Measurements from ENCODE around the gene SLC12A6.

The SLC12A6 gene

GRCh38 chr15:34266751-34267150 lies 70.8 kb downstream of the SLC12A6 start:
- no peak for DNase-seq (ENCODE audit: low read depth in 4 of 4, low spot score in 1 of 4)

- DNase-seq (ENCODE audit: low read depth in 4 of 4, low spot score in 1 of 4), result no peak
Observed at GRCh38 chr15:34264076-34264475, 73.5 kb downstream of the SLC12A6 start.

GRCh38 chr15:34262362-34262761 lies 75.2 kb downstream of the SLC12A6 start:
- no peak for DNase-seq (ENCODE audit: low read depth in 4 of 4, low spot score in 1 of 4)

- no peak for DNase-seq (ENCODE audit: low read depth in 4 of 4, low spot score in 1 of 4)
Observed at GRCh38 chr15:34259566-34259965, 78.0 kb downstream of the SLC12A6 start.

GRCh38 chr15:34258151-34258550 lies 79.4 kb downstream of the SLC12A6 start:
- DNase-seq (ENCODE audit: low read depth in 4 of 4, low spot score in 1 of 4), result no peak

GRCh38 chr15:34252545-34252944 lies 85.0 kb downstream of the SLC12A6 start:
- no peak for DNase-seq (ENCODE audit: low read depth in 4 of 4, low spot score in 1 of 4)

GRCh38 chr15:34248190-34248589 lies 89.4 kb downstream of the SLC12A6 start:
- no peak for DNase-seq (ENCODE audit: low read depth in 4 of 4, low spot score in 1 of 4)

- DNase-seq (ENCODE audit: low read depth in 4 of 4, low spot score in 1 of 4), result no peak
Observed at GRCh38 chr15:34246276-34246976, 91.2 kb downstream of the SLC12A6 start.

- no peak for DNase-seq (ENCODE audit: low read depth in 4 of 4, low spot score in 1 of 4)
Observed at GRCh38 chr15:34243226-34243625, 94.4 kb downstream of the SLC12A6 start.

- DNase-seq (ENCODE audit: low read depth in 4 of 4, low spot score in 1 of 4), result no peak
Observed at GRCh38 chr15:34242331-34242710, 95.3 kb downstream of the SLC12A6 start.

GRCh38 chr15:34241376-34242330 lies 95.9 kb downstream of the SLC12A6 start:
- DNase-seq (ENCODE audit: low read depth in 4 of 4, low spot score in 1 of 4), result no peak

GRCh38 chr15:34240537-34240936 lies 97.0 kb downstream of the SLC12A6 start:
- DNase-seq (ENCODE audit: low read depth in 4 of 4, low spot score in 1 of 4), result no peak

GRCh38 chr15:34239151-34239808 lies 98.3 kb downstream of the SLC12A6 start:
- DNase-seq (ENCODE audit: low read depth in 4 of 4, low spot score in 1 of 4), result peak in 3 of 4 experiments; percentile 15 to 36 (median 21)

- no peak for DNase-seq (ENCODE audit: low read depth in 4 of 4, low spot score in 1 of 4)
Observed at GRCh38 chr15:34233614-34234013, 104.0 kb downstream of the SLC12A6 start.

- no peak for DNase-seq (ENCODE audit: low read depth in 4 of 4, low spot score in 1 of 4)
Observed at GRCh38 chr15:34223904-34224596, 113.5 kb downstream of the SLC12A6 start.

- DNase-seq (ENCODE audit: low read depth in 4 of 4, low spot score in 1 of 4), result no peak
Observed at GRCh38 chr15:34217587-34218225, 119.9 kb downstream of the SLC12A6 start.

GRCh38 chr15:34216527-34217270 lies 120.9 kb downstream of the SLC12A6 start:
- no peak for DNase-seq (ENCODE audit: low read depth in 4 of 4, low spot score in 1 of 4)

- DNase-seq (ENCODE audit: low read depth in 4 of 4, low spot score in 1 of 4), result no peak
Observed at GRCh38 chr15:34214135-34214534, 123.4 kb downstream of the SLC12A6 start.

- no peak for DNase-seq (ENCODE audit: low read depth in 4 of 4, low spot score in 1 of 4)
Observed at GRCh38 chr15:34213690-34214089, 123.9 kb downstream of the SLC12A6 start.

Measured in stimulated activated CD4-positive, alpha-beta T cell treated with anti-CD3 and anti-CD28 coated beads, Interleukin-1b, Interleukin-23, amount 100 ng/mL, for 24 hours (primary cell).